Stimulated activated CD8-positive, alpha-beta memory T cell treated with anti-CD3 and anti-CD28 coated beads, Interleukin-12 subunit alpha, Interleukin-12 subunit beta, amount 100 ng/mL, for 4 hours (primary cell): ENCODE measurements around the gene PHF20.
"Not testable (repeated sequence)": the region's sequence is repeated elsewhere in the genome, so short reads cannot be mapped to it uniquely, and the experiment has no call there.

ENCODE experiments used
- DNase-seq: peaks from one replicate; pipeline ENCODE4 v3.0.0-alpha.2; 2020; ENCODE audit warnings: low read depth

PHF20 gene

GRCh38 chr20:35771689-35772562 is at the start of gene PHF20:
Gene PHF20, plus strand, starts transcription at chr20:35772015. Its CDS starts 29,508 bp downstream, at chr20:35801523.
- peak; percentile 100 for DNase-seq

GRCh38 chr20:35723275-35723639 is 48.6 kb upstream of the PHF20 start:
- DNase-seq: not testable (repeated sequence)

- not testable (repeated sequence) for DNase-seq
Measured at GRCh38 chr20:35723652-35724320, 48.0 kb upstream of the PHF20 start.

DNA sequence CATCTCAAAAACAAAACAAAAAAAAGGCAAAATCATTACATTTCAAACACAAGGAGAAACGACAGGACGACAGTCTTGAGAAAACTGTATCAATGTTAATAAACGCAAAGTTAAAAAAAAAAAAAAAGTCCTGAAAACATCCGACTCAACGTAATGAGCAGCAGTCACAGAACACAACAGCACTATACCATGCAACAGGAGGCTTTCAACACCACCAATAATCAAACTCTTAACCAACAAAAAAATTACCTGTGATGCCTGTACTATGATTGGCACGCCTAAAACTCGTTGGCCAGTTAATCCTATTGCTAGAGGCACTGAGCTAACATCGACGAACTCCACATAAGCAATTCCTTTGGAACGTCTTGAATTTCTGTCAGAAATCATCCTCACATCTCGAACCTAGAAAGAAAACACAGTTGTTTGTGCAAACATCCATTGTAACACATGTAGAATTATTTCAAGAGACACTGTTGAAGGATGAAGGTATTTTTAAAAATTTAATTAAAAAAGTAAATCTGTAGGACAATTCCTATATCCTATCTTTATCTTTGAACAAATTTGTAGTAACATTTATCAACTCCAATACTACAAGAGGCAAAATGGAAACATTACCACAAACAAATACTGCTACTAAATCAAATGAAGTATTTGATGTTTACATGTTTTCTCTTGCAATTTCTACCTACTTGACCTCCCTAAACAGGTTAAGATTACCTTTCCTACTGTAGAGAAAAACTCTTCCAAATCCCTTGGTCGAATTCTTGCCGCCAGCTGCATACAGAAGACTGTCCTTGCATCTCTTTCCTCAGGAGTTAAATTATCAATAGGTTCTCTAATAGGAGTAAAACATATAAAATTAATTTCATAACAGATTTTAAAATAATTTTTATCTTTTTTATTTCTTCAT is 47.2 kb upstream of the PHF20 start:
- no peak for DNase-seq

- DNase-seq: no peak
Measured at GRCh38 chr20:35726842-35727711, 44.7 kb upstream of the PHF20 start.

GRCh38 chr20:35729283-35729807 is 42.5 kb upstream of the PHF20 start:
- DNase-seq: no peak

GRCh38 chr20:35729836-35730582 is 41.8 kb upstream of the PHF20 start:
- no peak for DNase-seq

- no peak for DNase-seq
Measured at GRCh38 chr20:35730583-35731468, 41.0 kb upstream of the PHF20 start.

DNA sequence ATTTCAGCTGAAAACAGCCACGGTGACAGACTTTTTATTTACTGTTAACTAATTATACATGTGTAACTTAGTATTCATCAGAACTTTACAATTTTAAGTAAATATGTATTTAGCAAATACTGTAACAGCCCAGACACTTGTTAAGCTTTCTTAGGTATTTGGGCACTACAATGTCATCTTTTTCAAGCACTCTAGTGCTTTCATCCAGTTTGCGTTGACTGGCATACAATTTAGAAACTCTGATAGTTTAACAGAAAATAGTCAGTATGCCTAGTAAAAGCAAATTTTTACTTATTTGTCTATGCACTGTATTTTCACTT is 40.4 kb upstream of the PHF20 start:
- DNase-seq: no peak

- no peak for DNase-seq
Measured at GRCh38 chr20:35731862-35732643, 39.8 kb upstream of the PHF20 start.

GRCh38 chr20:35732644-35732982 is 39.2 kb upstream of the PHF20 start:
- no peak for DNase-seq

DNA sequence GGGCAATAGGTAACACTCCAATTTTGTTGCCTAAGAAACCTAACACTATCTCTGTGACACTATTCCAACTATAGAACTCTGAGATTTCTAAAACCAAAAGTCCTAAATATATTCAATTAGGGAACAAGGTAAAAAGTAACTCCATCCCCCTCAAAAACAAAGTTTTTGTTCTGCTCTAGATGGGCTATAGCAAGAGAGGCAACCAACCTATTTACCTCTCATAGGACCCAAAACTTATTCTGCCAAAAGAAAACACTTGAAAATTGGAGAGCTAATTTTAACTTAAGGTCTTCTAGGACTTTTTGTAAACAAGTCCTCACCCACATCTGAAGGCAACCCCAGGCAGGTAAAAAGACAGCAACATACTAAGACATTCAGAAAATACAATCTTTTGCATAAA is 37.4 kb upstream of the PHF20 start:
- no peak for DNase-seq

DNA sequence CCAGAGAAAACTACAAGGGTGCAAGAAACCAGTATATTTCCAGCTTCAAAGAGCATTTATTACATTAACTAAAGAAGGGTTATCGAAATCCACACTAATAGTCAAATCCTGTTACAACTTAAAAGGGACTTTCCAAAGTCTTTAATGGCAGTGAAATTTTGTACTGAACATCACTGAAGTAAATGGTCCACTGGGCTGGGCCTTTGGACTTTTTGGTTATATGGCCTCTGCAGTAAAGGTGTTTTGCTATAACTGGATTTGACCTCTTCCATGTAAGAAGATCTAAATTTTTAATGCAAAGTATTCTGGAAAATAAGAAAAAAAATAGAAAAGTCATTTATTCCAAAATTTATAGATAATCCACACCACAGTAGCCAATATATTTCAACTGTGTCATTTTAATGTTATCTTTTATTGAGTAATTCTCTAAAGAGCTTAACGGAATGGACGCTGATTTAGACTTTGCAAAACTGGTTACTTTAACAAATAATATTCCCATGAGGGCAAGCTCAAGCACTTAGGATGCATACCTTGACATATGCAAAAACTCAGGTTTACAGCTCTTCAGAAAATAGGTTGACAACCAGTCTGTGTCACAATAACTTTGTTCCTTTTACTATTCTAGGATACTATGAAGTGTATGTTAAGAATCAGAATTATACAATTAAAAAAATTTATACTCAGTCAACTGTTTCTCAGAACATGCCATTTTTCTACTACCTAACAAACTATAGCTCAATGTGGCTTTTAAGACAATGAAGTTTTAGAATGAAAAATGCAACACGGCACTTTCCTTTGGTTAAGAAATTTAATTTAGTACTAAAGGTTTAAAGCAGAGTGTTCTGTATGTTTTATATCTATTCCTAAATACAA is 36.8 kb upstream of the PHF20 start:
- no peak for DNase-seq

GRCh38 chr20:35735826-35736470 is 35.9 kb upstream of the PHF20 start:
- DNase-seq: no peak

DNA sequence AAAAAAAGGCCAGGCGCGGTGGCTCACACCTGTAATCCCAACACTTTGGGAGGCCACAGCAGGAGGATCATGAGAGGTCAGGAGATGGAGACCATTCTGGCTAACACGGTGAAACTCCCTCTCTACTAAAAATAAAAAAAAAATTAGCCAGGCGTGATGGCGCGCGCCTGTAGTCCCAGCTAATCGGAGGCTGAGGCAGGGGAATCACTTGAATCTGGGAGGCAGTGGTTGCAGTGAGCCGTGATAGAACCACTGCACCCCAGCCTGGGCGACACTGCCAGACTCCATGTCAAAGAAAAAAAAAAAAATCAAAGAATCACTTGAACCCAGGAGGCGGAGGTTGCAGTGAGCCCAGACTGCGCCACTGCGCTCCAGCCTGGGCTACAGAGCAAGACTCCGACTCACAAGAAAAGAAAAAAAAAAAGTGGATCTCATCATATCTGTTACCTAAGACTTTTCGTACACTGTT is 33.9 kb upstream of the PHF20 start:
- DNase-seq: no peak

- no peak for DNase-seq
Measured at GRCh38 chr20:35738410-35739179, 33.2 kb upstream of the PHF20 start.
